K562 (cell line): ENCODE results near the gene POP5. TPM values are rescaled to one million over a fixed set of nuclear protein-coding genes. Genes with fewer than 3 reads are reported as not detected.
A peak's percentile ranks its signal among the peaks of the same experiment; 100 is the strongest.

Source experiments
- ADNP ChIP-seq: fragments of 200-800 bp; sonication (Bioruptor generic); IDR thresholded peaks from 2 replicates; pipeline ENCODE4 v1.6.1; 2016; ENCODE audit warnings: missing genetic modification characterization, missing compliant biosample characterization
- CHD2 ChIP-seq: IDR thresholded peaks from 2 replicates; pipeline ENCODE4 v1.6.1; 2011; ENCODE audit warnings: low read depth, low read length
- CTCF ChIP-seq, 3 experiments: IDR thresholded peaks in 2 of 3; conservative IDR thresholded peaks in 1 of 3; 2 replicates each; pipeline ENCODE4 v1.5.1; 2011 to 2012; ENCODE audit warnings: low read length in 3 of 3, mild to moderate bottlenecking in 3 of 3, control low read depth in 2 of 3, improper control_type of control experiment in 1 of 3, inconsistent platforms in 1 of 3, low read depth in 1 of 3, mixed read lengths in 1 of 3, moderate library complexity in 1 of 3; ENCODE audit not compliant: insufficient read depth in 2 of 3
- EZH2 ChIP-seq: IDR thresholded peaks from 2 replicates; pipeline ENCODE4 v1.6.1; 2012; ENCODE audit warnings: low read depth, mild to moderate bottlenecking, inconsistent platforms, low read length, borderline replicate concordance
- FIP1L1 ChIP-seq: fragments of 200-400 bp; formaldehyde crosslinking; IDR thresholded peaks from 2 replicates; pipeline ENCODE4 v1.6.1; 2018; ENCODE audit warnings: mild to moderate bottlenecking, low read depth, low read length; ENCODE audit not compliant: poor library complexity, severe bottlenecking
- GABPB2 ChIP-seq: fragments of 250-450 bp; sonication (Bioruptor Pico); conservative IDR thresholded peaks from 2 replicates; pipeline ENCODE4 v1.5.1; 2021; ENCODE audit warnings: mild to moderate bottlenecking
- MCM5 ChIP-seq: fragments of 450-650 bp; IDR thresholded peaks from 2 replicates; pipeline ENCODE4 v1.6.1; 2016; ENCODE audit warnings: low read depth
- MYBL2 ChIP-seq, 2 experiments: fragments of 450-650 bp in 1 of 2; sonication (generic) in 1 of 2; formaldehyde crosslinking in 1 of 2; IDR thresholded peaks; 2 replicates each; pipeline versions ENCODE4 v1.6.1 to v1.8.1; 2017 to 2022; ENCODE audit warnings: borderline replicate concordance in 1 of 2, inconsistent platforms in 1 of 2, low read depth in 1 of 2, mild to moderate bottlenecking in 1 of 2, missing genetic modification reagents in 1 of 2, moderate library complexity in 1 of 2
- POLR2H ChIP-seq: IDR thresholded peaks from 2 replicates; pipeline ENCODE4 v1.6.1; 2016; ENCODE audit warnings: missing genetic modification characterization, low read depth, mild to moderate bottlenecking, control low read depth, missing compliant biosample characterization, moderate library complexity
- RBFOX2 ChIP-seq: fragments of 200-400 bp; formaldehyde crosslinking; IDR thresholded peaks from 2 replicates; pipeline ENCODE4 v1.6.1; 2017; ENCODE audit warnings: low read depth, mild to moderate bottlenecking, low read length, moderate library complexity
- RBM22 ChIP-seq: fragments of 200-400 bp; formaldehyde crosslinking; IDR thresholded peaks from 2 replicates; pipeline ENCODE4 v1.6.1; 2018; ENCODE audit warnings: low read length, low read depth; ENCODE audit not compliant: poor library complexity, severe bottlenecking
- ZFP30 ChIP-seq: fragments of 250-450 bp; sonication (Bioruptor Pico); IDR thresholded peaks from 2 replicates; pipeline ENCODE4 v1.8.0; 2022; ENCODE audit warnings: moderate library complexity, mild to moderate bottlenecking, inconsistent platforms, borderline replicate concordance
- ZNF324 ChIP-seq: fragments of 250-450 bp; sonication (Bioruptor Pico); IDR thresholded peaks from 2 replicates; pipeline ENCODE4 v1.4.0; 2020; ENCODE audit warnings: mild to moderate bottlenecking
- polyA plus RNA-seq, 8 experiments: library from polyadenylated mRNA; depleted of rRNA in 4 of 8; stranded (reverse) in 5 of 8; unstranded in 3 of 8; fragments of >200 nt; fragmentation: Nextera tagmentation in 2 of 8; fragmentation: Illumina TruSeq in 1 of 8; extraction: Ambion mirVana in 2 of 8; extraction: Trizol in 1 of 8; gene quantifications; 2 replicates each; pipeline versions ENCODE4 v1.2.1 to v1.2.3, GENCODE V29; 2011 to 2014; ENCODE audit warnings: inconsistent platforms in 1 of 8, missing spikeins in 1 of 8
- total RNA-seq, 7 experiments: library from RNA; depleted of rRNA in 6 of 7; stranded (reverse); fragments of >200 nt in 6 of 7; fragmentation: Illumina TruSeq in 2 of 7; extraction: Trizol in 2 of 7; gene quantifications; 2 replicates each; pipeline versions ENCODE4 v1.2.1 to v1.2.3, GENCODE V29; 2011 to 2021; ENCODE audit warnings: low replicate concordance in 1 of 7
- TF ChIP-seq, protein P1 (sequence below): fragments of 250-450 bp; sonication (Bioruptor Pico); IDR thresholded peaks from 2 replicates; pipeline ENCODE4 v1.6.1; 2021; ENCODE audit warnings: mild to moderate bottlenecking
- TF ChIP-seq, protein P2 (sequence below): fragments of 450-650 bp; formaldehyde crosslinking; IDR thresholded peaks from 2 replicates; pipeline ENCODE4 v1.4.0; 2022; ENCODE audit warnings: missing genetic modification characterization
- TF ChIP-seq, protein P3 (sequence below): fragments of 150-350 bp; IDR thresholded peaks from 2 replicates; pipeline ENCODE4 v1.6.1; 2014; ENCODE audit warnings: low read depth, mild to moderate bottlenecking, low read length, borderline replicate concordance
- TF ChIP-seq, protein P4 (sequence below): fragments of 450-650 bp; formaldehyde crosslinking; IDR thresholded peaks from 2 replicates; pipeline ENCODE4 v1.4.0; 2022; ENCODE audit warnings: mild to moderate bottlenecking, moderate library complexity

POP5 gene
- total and polyA plus RNA-seq, 9 of the 15 experiments (the other 6 are each of a cell fraction or from before 2014, with no cell fraction given): 57.5 to 253 (median 73.8) TPM

DNA sequence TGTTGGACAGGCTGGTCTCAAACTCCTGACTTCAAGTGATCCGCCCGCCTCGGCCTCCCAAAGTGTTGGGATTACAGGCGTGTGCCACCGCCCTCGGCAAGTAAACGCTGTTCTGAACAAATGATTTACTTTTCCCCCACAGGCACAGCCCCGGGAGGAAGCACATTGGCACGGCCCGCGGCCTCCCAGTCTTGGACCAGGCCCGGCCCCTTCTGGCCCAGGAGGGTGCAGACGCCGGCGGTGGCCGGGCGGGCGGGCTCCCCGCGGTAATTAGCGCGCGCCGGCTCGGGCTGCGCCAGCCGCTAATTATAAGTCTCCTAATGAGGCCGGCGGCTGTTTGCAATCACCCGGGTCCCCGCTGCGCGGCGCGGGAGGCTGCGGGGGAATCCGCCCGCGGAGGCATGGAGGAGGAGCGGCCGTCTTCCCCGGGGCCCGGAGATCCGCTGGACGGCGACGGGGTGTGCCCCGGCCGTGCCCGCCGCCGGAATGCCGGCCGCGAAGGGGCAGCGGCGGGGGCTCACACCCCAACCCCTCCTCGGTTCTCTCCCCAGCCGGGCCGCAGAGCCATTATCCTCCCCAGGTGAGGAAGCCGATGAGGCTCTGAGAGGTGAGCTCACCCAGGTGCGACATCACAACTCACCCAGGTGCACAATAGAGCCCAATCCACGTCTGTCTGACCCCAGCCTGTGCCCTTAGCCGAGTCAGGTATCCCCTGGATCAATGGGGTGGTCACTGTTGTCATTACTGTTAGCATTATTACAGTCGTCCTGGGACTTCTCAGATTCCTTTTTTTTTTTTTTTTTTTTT is 3.3 kb upstream of the POP5 start (continued):
- TF ChIP-seq, protein P1, sequence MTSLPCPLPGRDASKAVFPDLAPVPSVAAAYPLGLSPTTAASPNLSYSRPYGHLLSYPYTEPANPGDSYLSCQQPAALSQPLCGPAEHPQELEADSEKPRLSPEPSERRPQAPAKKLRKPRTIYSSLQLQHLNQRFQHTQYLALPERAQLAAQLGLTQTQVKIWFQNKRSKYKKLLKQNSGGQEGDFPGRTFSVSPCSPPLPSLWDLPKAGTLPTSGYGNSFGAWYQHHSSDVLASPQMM (CRISPR knock-in tag): no peak
- no peak for TF ChIP-seq RBM22
- no peak for TF ChIP-seq POLR2H (tag)
- 0 out of 2 replicates have a peak, but pooled peaks have one; percentile 33 for TF ChIP-seq RBFOX2
- no peak for TF ChIP-seq MCM5
- no peak for TF ChIP-seq ADNP
- no peak for TF ChIP-seq ZFP30 (CRISPR knock-in tag)
- TF ChIP-seq GABPB2: no peak
- TF ChIP-seq, protein P2, sequence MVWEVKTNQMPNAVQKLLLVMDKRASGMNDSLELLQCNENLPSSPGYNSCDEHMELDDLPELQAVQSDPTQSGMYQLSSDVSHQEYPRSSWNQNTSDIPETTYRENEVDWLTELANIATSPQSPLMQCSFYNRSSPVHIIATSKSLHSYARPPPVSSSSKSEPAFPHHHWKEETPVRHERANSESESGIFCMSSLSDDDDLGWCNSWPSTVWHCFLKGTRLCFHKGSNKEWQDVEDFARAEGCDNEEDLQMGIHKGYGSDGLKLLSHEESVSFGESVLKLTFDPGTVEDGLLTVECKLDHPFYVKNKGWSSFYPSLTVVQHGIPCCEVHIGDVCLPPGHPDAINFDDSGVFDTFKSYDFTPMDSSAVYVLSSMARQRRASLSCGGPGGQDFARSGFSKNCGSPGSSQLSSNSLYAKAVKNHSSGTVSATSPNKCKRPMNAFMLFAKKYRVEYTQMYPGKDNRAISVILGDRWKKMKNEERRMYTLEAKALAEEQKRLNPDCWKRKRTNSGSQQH (CRISPR knock-in tag): no peak
- TF ChIP-seq MYBL2 (IDR thresholded peaks at IDR 0.05; ENCODE audit: low read depth): no peak
- no peak for TF ChIP-seq MYBL2 (CRISPR knock-in tag; IDR thresholded peaks at IDR 0.05; ENCODE audit: borderline replicate concordance)
- no peak for TF ChIP-seq CHD2
- no peak for TF ChIP-seq EZH2
- TF ChIP-seq, protein P3, sequence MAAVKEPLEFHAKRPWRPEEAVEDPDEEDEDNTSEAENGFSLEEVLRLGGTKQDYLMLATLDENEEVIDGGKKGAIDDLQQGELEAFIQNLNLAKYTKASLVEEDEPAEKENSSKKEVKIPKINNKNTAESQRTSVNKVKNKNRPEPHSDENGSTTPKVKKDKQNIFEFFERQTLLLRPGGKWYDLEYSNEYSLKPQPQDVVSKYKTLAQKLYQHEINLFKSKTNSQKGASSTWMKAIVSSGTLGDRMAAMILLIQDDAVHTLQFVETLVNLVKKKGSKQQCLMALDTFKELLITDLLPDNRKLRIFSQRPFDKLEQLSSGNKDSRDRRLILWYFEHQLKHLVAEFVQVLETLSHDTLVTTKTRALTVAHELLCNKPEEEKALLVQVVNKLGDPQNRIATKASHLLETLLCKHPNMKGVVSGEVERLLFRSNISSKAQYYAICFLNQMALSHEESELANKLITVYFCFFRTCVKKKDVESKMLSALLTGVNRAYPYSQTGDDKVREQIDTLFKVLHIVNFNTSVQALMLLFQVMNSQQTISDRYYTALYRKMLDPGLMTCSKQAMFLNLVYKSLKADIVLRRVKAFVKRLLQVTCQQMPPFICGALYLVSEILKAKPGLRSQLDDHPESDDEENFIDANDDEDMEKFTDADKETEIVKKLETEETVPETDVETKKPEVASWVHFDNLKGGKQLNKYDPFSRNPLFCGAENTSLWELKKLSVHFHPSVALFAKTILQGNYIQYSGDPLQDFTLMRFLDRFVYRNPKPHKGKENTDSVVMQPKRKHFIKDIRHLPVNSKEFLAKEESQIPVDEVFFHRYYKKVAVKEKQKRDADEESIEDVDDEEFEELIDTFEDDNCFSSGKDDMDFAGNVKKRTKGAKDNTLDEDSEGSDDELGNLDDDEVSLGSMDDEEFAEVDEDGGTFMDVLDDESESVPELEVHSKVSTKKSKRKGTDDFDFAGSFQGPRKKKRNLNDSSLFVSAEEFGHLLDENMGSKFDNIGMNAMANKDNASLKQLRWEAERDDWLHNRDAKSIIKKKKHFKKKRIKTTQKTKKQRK: no peak
- TF ChIP-seq ZNF324 (CRISPR knock-in tag): no peak
- TF ChIP-seq FIP1L1: no peak
- peak; percentile 59 to 78 (median 70) for TF ChIP-seq CTCF (IDR thresholded peaks at IDR 0.05 in 2 of 3, conservative IDR thresholded peaks at IDR 0.05 in 1 of 3; ENCODE audit: insufficient read depth in 2 of 3, low read depth in 1 of 3, low read length in 3 of 3)
- TF ChIP-seq, protein P4, sequence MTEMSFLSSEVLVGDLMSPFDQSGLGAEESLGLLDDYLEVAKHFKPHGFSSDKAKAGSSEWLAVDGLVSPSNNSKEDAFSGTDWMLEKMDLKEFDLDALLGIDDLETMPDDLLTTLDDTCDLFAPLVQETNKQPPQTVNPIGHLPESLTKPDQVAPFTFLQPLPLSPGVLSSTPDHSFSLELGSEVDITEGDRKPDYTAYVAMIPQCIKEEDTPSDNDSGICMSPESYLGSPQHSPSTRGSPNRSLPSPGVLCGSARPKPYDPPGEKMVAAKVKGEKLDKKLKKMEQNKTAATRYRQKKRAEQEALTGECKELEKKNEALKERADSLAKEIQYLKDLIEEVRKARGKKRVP: no peak
